ENCODE measurements around the gene RPL38. TPM values are rescaled to one million over a fixed set of nuclear protein-coding genes. Genes with fewer than 3 reads are reported as not detected.
A peak's percentile ranks its signal among the peaks of the same experiment; 100 is the strongest.

Gene RPL38
- polyA plus RNA-seq, 1 of the 3 experiments (the other 2 are of a cell fraction) = 4,154 TPM

GRCh38 chr17:74214484-74215341 is 11.2 kb downstream of the RPL38 start:
- Histone ChIP-seq H3K9ac (no peak overlapping the region), H3K9me3 (no peaks in the 10 kb centered on the region), H3K4me3 (ENCODE audit: low read depth in 2 of 2, low read length in 1 of 2) (peak overlapping the region in 1 of 2 experiments; percentile 55; a peak in 2 of 4 replicates), H3K27ac (ENCODE audit: low read depth in 2 of 2, low read length in 1 of 2) (no peak overlapping the region), H4K20me1 (ENCODE audit: insufficient read depth) (peaks cover 12% of the 10 kb centered on the region), H3K36me3 (replicated peaks in 1 of 2; ENCODE audit: control insufficient read depth in 1 of 2, insufficient read depth in 2 of 2, low read length in 1 of 2) (peaks cover 13 to 16% of the 10 kb centered on the region in 2 experiments), H3K79me2 (ENCODE audit: insufficient read depth) (no peaks in the 10 kb centered on the region), H3K27me3 (ENCODE audit: insufficient read depth) (no peaks in the 10 kb centered on the region), H3K4me2 (peak overlapping the region; percentile 97; the same call in 1 of the 2 replicates), H2AFZ (ENCODE audit: low read depth) (no peak overlapping the region), H3K9me2 (no peaks in the 10 kb centered on the region), H3F3A (replicated peaks; ENCODE audit: insufficient read depth) (peaks cover 22% of the 10 kb centered on the region), H3K4me1 (ENCODE audit: control insufficient read depth in 1 of 2, insufficient read depth in 2 of 2, low read depth in 1 of 2, low read length in 1 of 2) (peaks cover 4 to 74% of the 10 kb centered on the region in 2 experiments; a peak in 3 of 4 replicates)
- no peak for DNase-seq
- ChIA-PET POLR2A (interaction anchor here (1.0 kb wide), 1 partner anchor 10 kb away, joined by 3 read pairs; no protein-coding TSS in a partner anchor), CTCF (interaction anchor here (1.0 to 5.2 kb wide), 10 partner anchors 8 to 242 kb away, joined by 3 to 30 read pairs (median 4); no protein-coding TSS in a partner anchor)
- TF ChIP-seq CHD2 (IDR thresholded peaks at IDR 0.05; ENCODE audit: low read length, partially characterized antibody) (no peak), ZBTB33 (IDR thresholded peaks at IDR 0.05; ENCODE audit: borderline replicate concordance, low read depth) (no peak), MAX (IDR thresholded peaks at IDR 0.05; ENCODE audit: low read depth) (no peak), USF1 (IDR thresholded peaks at IDR 0.05; ENCODE audit: borderline replicate concordance, low read depth) (no peak), MEF2A (IDR thresholded peaks at IDR 0.05; ENCODE audit: borderline replicate concordance, low read depth) (no peak), TCF12 (IDR thresholded peaks at IDR 0.05) (no peak), GATA2 (CRISPR knock-in tag; IDR thresholded peaks at IDR 0.05) (no peak), CTCF (IDR thresholded peaks at IDR 0.05) (no peak), PBX3 (IDR thresholded peaks at IDR 0.05) (no peak), ELF1 (IDR thresholded peaks at IDR 0.05) (no peak), TAF1 (IDR thresholded peaks at IDR 0.05; ENCODE audit: borderline replicate concordance, low read depth, low read length) (no peak), FOXM1 (IDR thresholded peaks at IDR 0.05; ENCODE audit: low read depth) (no peak), IRF3 (IDR thresholded peaks at IDR 0.05; ENCODE audit: low read depth, low read length) (no peak)
- WGBS (ENCODE audit: low lambda C conversion rate) = 94% methylated on average over 16 of the region's 16 CpGs

Data from SK-N-SH (cell line).